Measurements from ENCODE around the gene TDRD10.

DNA sequence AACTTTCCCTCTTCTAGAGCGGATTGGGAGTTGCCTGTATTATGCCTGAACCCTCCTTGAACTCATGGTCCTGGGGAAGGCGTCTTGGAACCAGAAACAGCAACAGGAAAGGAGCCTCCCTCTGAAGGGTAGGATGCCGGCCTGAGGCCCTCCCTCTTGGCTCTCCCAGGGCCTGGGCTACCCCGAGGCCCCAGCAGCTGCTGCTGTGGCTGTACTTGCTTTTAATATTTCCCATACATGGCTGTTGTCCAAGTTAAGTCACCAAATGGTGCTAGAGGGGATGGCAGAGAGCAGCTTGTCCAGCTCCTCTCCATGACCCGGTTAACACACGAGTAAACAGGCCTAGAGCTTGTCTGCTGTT, 76.0 kb downstream of the TDRD10 start:
- TF ChIP-seq, protein P1, sequence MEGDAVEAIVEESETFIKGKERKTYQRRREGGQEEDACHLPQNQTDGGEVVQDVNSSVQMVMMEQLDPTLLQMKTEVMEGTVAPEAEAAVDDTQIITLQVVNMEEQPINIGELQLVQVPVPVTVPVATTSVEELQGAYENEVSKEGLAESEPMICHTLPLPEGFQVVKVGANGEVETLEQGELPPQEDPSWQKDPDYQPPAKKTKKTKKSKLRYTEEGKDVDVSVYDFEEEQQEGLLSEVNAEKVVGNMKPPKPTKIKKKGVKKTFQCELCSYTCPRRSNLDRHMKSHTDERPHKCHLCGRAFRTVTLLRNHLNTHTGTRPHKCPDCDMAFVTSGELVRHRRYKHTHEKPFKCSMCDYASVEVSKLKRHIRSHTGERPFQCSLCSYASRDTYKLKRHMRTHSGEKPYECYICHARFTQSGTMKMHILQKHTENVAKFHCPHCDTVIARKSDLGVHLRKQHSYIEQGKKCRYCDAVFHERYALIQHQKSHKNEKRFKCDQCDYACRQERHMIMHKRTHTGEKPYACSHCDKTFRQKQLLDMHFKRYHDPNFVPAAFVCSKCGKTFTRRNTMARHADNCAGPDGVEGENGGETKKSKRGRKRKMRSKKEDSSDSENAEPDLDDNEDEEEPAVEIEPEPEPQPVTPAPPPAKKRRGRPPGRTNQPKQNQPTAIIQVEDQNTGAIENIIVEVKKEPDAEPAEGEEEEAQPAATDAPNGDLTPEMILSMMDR (conservative IDR thresholded peaks at IDR 0.05; ENCODE audit: low read depth, low read length), result no peak
- TF ChIP-seq, protein P2, sequence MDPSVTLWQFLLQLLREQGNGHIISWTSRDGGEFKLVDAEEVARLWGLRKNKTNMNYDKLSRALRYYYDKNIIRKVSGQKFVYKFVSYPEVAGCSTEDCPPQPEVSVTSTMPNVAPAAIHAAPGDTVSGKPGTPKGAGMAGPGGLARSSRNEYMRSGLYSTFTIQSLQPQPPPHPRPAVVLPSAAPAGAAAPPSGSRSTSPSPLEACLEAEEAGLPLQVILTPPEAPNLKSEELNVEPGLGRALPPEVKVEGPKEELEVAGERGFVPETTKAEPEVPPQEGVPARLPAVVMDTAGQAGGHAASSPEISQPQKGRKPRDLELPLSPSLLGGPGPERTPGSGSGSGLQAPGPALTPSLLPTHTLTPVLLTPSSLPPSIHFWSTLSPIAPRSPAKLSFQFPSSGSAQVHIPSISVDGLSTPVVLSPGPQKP (IDR thresholded peaks at IDR 0.05; ENCODE audit: borderline replicate concordance, low read depth, low read length), result no peak
- no peak for TF ChIP-seq MXI1 (IDR thresholded peaks at IDR 0.05; ENCODE audit: borderline replicate concordance, low read depth, low read length)
- no peak for TF ChIP-seq POLR2A (IDR thresholded peaks at IDR 0.05; ENCODE audit: low read depth, low read length)
- TF ChIP-seq MAZ (IDR thresholded peaks at IDR 0.05; ENCODE audit: borderline replicate concordance, low read depth, low read length), result no peak
- no peak for TF ChIP-seq NFE2L2 (IDR thresholded peaks at IDR 0.05; ENCODE audit: low read depth, low read length)

All from IMR-90 (cell line).